HG02970 (cell line): ENCODE measurements around the gene TOR1A.

Source experiments
- ATAC-seq: cut with Tn5 transposase; IDR thresholded peaks from one replicate; pipeline ENCODE4 v1.9.1; 2021; ENCODE audit warnings: mild to moderate bottlenecking, moderate library complexity, moderate number of reproducible peaks; ENCODE audit not compliant: unreplicated experiment, low FRiP score

TOR1A gene, protein sequence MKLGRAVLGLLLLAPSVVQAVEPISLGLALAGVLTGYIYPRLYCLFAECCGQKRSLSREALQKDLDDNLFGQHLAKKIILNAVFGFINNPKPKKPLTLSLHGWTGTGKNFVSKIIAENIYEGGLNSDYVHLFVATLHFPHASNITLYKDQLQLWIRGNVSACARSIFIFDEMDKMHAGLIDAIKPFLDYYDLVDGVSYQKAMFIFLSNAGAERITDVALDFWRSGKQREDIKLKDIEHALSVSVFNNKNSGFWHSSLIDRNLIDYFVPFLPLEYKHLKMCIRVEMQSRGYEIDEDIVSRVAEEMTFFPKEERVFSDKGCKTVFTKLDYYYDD

DNA sequence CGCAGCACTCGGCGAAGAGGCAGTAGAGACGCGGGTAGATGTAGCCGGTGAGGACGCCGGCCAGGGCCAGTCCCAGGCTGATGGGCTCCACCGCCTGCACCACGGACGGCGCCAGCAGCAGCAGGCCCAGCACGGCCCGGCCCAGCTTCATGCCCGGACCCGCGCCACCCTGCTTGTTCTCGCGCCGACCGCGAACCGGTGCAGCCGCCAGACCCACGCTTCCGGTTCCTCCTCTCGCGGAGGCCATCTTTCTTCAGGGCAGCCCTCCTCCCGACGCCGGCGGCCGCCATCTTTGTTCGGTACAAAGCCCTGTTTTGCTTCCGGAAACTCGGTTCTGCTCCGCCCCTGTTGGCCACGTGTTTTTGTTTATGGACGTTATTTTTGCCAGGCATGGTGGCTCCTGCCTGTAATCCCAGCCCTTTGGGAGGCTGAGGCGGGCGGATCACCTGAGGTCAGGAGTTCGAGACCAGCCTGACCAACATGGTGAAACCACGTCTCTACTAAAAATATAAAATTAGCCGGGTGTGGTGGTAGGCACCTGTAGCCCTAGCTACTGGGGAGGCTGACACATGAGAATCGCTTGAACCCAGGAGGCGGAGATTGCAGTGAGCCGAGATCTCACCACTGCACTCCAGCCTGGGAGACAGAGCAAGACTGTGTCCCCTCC, at the start of gene TOR1A:
Gene TOR1A (minus strand): TSS at position 202 of the 667 bp plus-strand sequence. CDS start 51 bp downstream, at position 151.
- ATAC-seq = peak; percentile 68

DNA sequence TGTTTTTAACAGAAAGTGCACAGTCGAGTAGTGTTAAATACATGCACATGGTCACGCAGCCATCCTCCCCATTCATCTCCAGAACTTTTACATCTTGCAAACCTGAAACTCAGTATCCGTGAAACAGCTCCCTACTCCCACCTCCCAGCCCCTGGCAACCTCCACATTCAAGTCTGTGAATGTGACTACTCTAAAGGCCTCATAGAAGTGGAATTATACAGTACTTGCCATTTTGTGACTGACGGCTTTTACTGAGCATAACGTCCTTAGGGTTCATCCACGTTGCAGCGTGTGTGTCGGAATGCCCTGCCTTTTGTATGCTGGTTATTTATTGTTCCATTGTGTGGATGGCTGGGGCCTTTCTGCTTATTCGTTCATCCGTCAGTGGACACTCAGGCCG, 47.1 kb upstream of the TOR1A start:
- ATAC-seq = no peak

DNA sequence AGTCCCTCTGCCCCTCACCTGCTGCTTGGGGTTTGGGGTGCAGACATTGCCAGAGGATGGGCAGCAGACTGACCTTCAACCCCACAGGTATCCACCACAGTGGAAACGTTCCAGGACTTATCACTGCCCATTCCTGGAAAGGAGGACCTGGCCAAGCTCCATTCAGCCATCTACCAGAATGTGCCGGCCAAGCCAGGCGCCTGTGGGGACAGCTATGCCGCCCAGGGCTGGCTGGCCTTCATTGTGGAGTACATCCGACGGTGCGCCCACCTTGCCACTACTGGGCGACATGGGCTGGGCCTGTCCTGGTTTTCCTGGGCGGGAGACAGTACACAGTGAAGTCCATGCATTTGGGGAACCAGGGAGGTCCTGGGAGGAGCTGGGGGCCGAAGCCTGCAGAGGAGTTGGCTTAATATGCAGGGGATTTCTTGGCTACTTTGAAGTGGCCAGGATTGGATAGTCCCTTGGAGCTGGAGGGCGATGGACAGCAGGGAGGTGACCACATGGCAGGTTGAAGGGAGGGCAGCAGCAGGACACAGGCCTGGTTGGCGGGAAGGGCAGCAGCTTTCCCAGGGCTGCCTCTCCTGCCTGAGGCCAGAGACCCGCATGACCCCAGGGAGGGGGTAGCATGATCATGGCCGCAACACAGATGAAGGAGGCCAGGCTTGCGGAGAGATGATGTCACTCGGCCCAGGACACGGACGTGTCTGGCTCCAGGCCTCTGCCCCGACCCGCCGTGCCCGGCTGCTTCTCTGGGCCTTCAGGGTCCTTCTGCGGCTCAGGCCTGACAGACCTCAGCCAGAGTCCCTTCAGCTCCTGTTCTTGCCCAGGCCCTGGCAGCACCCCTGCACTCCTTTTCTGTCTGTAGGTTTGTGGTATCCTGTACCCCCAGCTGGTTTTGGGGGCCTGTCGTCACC, 45.9 kb upstream of the TOR1A start:
- ATAC-seq = no peak

DNA sequence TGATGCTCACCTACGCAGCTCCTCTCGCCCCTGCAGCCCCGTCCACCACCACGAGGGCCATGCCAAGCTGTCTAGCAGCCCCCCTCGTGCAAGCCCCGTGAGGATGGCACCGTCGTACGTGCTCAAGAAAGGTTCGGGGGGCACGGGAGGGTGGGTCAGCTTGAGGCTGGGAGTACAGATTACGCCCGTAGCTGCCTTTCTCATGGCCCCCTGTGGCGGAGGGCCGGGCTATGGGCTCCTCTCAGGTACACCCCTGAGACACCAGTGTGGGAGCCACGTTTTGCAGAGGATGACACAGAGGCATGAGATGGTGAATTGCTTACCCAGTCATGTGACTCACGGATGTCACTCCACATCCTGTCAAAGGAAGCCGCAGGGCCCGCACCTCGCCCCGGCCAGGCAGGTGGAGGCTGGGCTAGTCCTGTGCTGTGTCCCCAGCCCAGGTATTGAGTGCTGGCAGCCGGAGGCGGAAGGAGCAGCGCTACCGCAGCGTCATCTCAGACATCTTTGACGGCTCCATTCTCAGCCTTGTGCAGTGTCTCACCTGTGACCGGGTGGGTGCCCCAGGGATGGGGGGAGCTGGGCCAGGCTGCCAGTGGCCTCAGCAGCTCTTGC, 45.0 kb upstream of the TOR1A start:
- ATAC-seq = no peak

DNA sequence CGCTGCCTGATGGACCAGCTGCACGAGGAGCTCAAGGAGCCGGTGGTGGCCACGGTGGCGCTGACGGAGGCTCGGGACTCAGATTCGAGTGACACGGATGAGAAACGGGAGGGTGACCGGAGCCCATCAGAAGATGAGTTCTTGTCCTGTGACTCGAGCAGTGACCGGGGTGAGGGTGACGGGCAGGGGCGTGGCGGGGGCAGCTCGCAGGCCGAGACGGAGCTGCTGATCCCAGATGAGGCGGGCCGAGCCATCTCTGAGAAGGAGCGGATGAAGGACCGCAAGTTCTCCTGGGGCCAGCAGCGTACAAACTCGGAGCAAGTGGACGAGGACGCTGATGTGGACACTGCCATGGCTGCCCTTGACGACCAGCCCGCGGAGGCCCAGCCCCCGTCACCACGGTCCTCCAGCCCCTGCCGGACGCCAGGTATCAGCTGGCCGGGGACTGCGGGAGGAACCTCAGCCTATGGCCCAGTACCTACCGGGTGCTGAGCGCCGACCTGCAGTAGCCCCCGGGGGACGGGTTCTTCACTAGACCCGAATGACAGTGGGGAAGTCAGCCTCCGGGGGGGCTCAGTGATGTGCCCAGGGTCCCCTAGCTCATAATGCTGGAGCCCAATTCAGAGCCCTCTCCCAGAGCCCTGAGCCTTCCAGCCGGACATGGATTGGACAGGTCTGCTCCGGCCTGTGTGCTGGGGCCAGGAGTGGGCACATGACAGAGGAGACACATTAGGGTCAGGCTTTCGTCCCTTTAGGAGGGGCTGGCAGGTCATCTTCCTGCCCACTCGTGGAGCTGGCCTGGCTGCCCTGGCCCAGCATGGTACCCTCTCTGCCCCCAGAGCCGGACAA, 44.3 kb upstream of the TOR1A start:
- ATAC-seq = no peak

DNA sequence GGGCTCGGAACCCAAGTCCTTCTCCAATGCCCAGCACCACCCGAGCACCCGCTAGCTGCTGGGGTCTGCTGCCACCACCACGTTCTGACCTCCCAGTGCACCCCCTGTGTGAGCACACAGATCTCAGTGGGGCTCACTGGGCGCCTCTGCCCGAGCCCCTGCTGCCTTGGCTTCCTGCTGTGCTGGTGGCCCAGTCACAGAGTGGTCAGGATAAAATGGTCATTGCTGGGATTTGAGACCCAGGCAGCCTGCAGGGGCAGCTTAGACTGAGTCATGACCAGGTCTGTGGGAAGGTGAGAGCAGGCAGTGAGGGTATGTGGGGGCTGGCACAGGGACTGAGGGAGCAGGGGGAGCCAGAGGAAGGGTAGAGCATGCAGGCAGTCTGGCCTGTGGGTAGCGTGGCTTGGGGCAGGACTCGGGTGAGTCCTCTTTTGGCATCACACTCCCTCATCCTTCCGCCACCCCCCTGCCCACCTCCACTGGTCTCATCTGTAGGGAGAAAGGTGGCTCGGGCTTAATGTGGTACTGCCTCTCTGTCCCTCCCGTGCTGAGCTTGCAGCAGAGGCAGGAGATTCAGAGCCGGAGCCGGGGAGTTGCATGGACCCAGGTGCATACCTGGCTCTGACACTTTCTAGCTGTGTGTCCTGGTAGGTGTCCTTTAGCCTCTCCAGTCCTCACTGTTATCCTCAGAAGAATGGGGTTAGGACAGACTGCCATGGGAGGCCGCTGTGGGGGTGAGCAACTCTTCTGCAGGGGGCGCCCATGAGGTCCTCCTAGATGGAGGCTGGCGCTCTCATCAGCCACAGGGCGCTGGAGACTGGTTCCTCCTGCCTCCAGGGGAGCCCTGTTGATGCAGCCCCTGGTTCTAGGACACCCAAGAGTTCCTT, 43.4 kb upstream of the TOR1A start:
- ATAC-seq = no peak

DNA sequence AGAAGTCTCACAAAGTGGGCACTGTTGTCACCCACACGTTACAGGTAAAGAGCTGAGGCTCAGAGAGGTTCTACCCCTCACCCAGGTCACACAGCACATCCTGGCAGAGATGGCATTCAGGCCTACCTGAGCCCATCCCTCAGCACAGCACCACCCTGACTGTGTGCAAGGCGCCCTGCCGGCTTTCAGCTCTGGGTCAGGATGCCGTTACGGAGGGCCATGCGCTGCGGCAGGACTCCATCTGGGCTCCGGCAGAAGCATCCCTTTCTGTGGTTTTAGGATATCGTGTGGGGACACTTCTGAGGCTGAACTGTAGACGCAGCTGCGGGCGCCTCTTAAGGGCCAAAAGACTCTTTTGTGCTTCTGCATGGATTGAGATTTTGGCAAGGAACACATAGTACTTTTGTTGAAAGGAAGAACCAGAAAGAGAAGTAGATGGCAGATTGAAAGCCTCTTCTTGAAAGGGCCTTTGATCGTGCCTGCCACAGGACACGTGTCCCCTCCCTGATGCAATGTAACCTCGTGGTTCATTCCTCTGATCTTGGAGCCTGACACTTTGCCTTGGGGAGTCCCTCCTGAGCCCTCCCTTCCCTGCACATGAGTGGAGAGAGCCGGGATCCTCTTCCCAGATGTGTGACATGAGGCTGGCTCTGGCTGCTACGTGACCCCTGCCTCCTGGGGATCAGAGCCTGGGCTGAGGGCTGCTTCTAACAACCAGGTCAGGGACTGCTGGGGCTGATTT, 42.6 kb upstream of the TOR1A start:
- ATAC-seq = no peak

DNA sequence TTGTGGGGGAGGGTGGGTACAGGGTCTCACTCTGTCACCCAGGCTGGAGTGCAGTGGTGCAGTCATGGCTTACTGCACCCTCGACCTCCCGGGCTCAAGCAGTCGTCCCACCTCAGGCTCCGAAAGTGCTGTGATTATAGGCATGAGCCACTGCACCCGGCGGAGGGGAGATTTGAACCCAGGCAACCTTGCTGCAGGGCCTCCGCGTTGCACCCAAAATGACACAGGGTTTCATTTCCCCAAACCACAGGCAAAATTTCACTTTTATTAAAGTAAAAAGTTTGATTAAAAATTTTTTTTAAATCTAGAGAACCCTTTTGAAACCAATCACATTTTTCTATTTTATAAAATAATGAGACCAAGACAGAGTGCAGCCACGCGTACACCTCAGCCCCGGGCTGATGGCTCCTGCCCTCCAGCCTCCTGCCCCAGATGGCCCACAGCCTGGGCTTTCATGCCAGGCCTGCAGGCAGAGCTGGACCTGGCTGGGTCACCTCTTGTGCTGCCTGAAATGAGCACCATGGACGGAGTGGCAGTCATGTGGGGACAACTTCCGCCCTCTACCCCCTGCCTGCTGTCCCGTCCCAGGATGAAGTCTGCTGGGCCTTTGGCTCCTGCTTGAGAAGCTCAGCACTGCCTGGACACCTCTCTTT, 41.9 kb upstream of the TOR1A start:
- no peak for ATAC-seq

DNA sequence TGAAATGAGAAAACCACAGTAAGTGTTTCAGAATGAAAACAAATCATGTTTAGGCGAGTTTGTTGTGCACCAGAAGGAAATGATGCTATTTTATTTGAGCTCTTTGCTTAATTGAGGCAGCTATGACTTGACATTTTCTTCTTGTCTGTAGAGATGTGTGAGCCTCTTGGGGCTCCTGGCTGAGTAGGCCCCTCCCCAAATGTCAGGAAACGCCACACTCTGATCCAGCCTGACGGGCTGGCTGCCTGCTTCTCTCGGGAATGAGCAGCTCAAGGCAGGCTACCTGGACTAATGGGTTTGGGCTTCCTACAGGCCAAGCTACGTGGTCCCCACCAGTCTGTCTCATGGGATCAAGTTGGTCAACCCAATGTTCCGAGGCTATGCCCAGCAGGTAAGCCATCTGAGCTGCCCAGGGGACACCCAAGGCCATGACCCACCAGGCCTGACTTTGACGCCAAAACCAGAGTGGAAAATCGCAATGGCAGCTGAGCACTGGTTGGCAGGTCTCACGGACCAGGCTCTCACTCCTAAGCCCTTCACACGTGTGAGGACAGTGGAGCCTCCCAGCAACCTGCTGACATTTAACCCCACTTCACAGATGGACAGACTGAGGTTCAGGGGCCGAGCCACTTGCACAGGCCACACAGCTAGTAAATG, 41.2 kb upstream of the TOR1A start:
- no peak for ATAC-seq

DNA sequence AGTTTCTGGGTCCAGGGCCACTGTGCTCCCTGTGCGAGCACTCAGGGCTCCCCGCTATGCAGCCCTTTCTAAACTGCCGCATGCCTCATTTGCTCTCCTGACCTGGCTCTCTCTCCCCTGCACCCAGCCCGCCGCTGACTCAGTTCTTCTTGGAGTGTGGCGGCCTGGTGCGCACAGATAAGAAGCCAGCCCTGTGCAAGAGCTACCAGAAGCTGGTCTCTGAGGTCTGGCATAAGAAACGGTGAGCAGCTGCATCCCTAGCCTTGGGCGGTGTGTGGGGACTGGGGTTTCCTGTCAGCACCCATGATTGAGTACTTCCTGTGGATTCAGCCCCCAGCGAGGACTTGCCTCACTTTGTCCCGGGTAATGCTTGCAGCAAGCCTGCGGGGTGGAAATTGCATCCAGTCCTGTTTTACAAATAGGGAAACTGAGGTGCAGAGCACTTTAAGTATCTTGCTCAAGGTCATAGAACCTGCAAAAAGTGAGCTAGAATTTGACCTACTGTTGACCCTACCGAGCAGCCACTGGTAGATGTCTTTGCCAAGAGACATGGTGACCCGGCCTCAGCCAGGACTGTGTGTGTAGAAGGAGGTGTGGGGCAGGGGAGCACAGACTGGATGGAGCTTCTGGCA, 39.2 kb upstream of the TOR1A start:
- ATAC-seq = no peak

DNA sequence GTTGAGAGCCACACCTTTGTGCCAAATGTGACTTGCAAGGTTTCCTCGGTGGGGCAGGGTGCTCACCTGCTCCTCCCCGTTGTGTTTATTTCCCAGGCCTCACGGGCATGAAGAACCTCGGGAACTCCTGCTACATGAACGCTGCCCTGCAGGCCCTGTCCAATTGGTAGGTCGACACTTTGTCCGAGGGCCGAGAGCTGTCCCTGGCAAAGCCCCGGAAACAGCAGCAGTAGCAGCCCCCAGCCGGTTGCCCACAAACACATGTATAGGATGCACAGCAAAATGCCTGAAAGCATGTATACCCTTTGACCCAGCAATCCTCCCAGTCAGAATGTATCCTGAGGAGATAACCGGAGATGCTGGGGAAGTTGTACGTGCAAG, 37.5 kb upstream of the TOR1A start:
- ATAC-seq = no peak

DNA sequence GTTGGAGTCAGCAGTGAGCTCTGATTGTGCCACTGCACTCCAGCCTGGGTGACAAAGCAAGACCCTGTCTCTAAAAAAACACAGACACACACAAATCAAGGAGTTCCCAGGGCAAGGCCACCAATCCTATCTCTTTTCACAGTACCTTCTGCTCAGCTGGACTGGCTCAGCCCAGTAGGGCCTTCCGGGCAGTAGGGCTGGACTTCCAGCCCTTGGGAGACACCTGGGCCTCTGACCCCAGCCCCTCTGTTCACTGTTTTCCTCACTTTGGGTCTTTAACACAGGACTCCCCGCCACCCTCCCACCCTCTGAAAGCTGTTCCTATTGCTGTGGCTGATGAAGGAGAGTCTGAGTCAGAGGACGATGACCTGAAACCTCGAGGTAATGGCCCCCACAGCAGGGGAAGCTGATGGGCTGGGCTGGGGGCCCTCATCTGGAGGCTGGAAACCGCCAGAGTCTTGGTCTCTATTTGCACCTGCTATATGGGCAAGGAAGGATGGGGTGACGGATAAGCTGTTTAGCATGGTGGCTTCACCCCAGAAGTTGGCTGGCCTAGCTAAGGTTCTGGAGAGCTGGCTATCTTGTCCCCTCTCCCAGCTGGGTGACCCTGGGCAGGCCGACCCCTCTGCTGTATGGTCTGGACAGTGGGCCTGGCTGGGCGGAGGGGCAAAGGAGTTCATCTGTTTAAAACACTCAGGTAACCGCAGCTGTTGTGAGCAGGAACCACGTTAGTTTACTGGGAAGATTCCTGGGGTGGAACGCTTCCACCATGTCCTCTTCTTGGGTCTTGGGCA, 36.9 kb upstream of the TOR1A start:
- ATAC-seq = no peak

DNA sequence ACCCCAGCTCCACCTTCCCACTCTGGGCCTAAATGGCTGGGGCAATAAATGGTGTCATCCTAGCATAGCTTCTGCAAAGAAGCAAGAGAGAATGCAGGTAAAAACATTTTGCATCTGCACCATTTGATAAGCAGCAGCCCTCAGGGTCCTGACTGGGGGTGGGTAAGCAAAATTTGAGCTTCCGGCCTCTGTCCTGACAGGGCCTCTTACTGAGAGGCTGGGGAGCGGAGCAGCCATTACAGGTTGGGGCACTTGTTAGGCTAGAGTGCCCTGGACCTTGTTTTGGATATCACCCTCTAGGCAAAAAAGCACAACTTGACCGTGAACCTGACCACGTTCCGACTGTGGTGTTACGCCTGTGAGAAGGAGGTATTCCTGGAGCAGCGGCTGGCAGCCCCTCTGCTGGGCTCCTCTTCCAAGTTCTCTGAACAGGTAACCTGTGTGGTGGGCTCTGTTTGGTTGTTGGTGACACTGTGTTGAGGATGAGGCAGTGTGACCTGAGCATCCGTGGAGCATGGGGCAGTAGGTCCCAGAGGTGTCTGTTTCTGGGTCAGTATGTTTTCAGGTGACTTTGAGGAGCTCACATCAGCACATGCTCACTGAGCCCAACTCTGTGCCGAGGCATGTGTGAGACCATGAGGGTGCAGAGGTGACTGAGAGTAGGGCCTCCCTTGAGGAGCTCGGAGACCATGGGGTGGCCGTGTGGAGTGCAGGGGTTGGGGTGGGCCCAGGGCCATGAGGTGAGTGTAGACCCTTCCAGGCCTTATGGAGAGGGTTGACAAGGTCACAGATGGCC, 34.4 kb upstream of the TOR1A start:
- no peak for ATAC-seq

DNA sequence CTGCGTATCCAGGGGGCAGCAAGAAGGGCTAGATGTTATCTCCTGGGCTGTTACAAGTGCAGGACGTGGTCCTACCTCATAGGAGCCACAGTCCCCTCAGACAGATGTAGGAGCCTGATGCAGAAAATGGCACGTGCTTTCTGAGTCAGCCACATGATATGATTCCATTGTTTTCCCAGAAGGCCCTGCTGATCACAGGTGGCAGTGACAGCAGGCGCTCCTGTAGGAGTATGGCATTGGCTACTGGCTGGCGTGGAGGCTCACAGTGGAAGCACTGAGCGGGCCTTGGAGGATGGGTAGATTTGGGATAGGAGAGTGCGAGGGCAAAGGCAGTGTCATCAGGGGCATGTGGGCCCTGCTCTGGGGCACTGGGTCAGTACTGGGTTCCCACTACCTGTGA, 33.3 kb upstream of the TOR1A start:
- ATAC-seq = no peak

DNA sequence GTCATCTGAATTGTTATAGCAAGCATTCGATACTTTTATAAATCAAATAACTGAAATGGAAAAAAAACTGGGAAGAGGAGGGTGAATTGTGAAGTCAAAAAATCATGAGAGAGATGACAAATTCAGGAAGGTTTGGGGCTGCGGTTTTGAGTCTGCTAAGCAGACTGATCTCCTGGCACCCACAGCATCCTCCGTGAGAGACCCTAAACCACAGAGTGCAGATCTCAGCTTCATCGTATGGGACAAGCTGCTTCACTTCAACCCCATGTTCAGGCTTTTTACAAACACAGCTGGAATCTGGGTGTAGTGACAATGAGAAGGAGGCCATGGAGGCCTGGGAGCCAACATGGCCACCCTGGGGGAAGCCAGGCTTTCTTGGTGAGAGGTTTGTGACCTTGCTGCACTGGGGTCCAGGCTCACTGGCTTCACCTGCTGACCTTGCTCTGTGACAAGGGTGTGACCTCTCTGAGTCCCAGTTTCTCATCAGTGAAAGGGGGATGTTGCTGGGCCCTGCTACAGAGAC, 30.7 kb upstream of the TOR1A start:
- no peak for ATAC-seq
